ENCODE results near the gene PRSS53.
"Not testable (repeated sequence)": the region's sequence is repeated elsewhere in the genome, so short reads cannot be mapped to it uniquely, and the experiment has no call there.

The PRSS53 gene

GRCh38 chr16:31088459-31089183 is at the start of gene PRSS53:
Gene PRSS53 (minus strand): TSS chr16:31088943. CDS start chr16:31088809, 134 bp downstream.
- Histone ChIP-seq H3K36me3 (replicated peaks) (peaks cover 12% of the 10 kb centered on the region), H3K27ac (no peak within 1 kb of the TSS), H3K4me3 (ENCODE audit: low read depth, low read length) (no peak within 1 kb of the TSS), H3K27me3 (replicated peaks) (no peaks in the 10 kb centered on the region)
- in situ Hi-C loops (cut with HindIII; ENCODE audit: low pct_ligation_motif_present, low sequenced_read_pairs): no loop called here
- DNase-seq: no peak
- TF ChIP-seq, protein P1, sequence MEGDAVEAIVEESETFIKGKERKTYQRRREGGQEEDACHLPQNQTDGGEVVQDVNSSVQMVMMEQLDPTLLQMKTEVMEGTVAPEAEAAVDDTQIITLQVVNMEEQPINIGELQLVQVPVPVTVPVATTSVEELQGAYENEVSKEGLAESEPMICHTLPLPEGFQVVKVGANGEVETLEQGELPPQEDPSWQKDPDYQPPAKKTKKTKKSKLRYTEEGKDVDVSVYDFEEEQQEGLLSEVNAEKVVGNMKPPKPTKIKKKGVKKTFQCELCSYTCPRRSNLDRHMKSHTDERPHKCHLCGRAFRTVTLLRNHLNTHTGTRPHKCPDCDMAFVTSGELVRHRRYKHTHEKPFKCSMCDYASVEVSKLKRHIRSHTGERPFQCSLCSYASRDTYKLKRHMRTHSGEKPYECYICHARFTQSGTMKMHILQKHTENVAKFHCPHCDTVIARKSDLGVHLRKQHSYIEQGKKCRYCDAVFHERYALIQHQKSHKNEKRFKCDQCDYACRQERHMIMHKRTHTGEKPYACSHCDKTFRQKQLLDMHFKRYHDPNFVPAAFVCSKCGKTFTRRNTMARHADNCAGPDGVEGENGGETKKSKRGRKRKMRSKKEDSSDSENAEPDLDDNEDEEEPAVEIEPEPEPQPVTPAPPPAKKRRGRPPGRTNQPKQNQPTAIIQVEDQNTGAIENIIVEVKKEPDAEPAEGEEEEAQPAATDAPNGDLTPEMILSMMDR (IDR thresholded peaks at IDR 0.05; ENCODE audit: low read depth, low read length, missing control alignments): no peak

DNA sequence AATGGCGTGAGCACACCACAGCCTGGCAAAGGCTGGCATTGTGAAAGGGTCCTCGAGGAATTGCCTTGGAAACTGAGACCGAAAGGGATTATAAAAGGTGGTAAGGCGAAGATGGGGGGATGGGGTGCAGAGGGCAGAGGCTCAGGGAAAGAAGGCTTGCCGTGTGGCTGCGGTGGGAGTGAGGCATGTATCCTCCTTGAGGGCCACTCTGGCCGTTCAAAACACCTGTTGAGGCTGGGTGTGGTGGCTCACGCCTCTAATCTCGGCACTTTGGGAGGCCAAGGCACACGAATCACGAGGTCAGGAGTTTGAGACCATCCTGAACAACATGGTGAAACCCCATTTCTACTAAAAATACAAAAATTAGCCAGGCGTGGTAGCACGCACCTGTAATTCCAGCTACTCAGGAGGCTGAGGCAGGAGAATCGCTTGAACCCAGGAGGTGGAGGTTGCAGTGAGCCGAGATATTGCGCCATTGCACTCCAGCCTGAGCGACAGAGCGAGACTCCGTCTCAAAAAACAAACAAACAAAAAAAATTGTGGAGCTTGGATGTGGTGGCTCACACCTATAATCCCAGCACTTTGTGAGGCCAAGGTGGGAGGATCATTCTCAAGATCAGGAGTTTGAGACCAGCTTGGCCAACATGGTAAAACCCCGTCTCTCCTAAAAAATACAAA is 48.2 kb upstream of the PRSS53 start:
- H3K4me3 ChIP-seq (ENCODE audit: low read depth, low read length); DNase-seq; H3K36me3 ChIP-seq (replicated peaks); H3K27ac ChIP-seq; in situ Hi-C loops (cut with HindIII; ENCODE audit: low pct_ligation_motif_present, low sequenced_read_pairs); H3K27me3 ChIP-seq (replicated peaks): not testable (repeated sequence)

DNA sequence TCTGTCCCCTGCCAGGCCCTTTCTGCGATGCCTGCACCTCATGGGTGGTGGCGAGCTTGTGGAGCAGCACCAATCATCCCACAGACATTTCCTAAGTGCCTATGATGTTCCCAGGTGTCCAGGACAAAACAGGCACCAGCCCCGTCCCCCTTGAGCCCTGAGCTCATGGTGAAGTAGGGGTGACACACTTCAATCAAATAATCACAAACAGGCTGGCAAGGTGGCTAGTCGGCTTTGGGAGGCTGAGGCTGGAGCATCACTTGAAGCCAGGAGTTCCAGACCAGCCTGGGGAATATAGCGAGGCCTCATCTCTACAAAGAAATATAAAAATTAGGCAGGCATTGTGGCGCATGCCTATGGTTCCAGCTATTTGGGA is 47.5 kb upstream of the PRSS53 start:
- TF ChIP-seq, protein P1 (IDR thresholded peaks at IDR 0.05; ENCODE audit: low read depth, low read length, missing control alignments): no peak
- no peaks in the 10 kb centered on the region for H3K36me3 ChIP-seq (replicated peaks)
- in situ Hi-C loops (cut with HindIII; ENCODE audit: low pct_ligation_motif_present, low sequenced_read_pairs): no loop called here
- DNase-seq: no peak
- no peak overlapping the region for H3K27ac ChIP-seq
- no peak overlapping the region for H3K4me3 ChIP-seq (ENCODE audit: low read depth, low read length)
- no peaks in the 10 kb centered on the region for H3K27me3 ChIP-seq (replicated peaks)

DNA sequence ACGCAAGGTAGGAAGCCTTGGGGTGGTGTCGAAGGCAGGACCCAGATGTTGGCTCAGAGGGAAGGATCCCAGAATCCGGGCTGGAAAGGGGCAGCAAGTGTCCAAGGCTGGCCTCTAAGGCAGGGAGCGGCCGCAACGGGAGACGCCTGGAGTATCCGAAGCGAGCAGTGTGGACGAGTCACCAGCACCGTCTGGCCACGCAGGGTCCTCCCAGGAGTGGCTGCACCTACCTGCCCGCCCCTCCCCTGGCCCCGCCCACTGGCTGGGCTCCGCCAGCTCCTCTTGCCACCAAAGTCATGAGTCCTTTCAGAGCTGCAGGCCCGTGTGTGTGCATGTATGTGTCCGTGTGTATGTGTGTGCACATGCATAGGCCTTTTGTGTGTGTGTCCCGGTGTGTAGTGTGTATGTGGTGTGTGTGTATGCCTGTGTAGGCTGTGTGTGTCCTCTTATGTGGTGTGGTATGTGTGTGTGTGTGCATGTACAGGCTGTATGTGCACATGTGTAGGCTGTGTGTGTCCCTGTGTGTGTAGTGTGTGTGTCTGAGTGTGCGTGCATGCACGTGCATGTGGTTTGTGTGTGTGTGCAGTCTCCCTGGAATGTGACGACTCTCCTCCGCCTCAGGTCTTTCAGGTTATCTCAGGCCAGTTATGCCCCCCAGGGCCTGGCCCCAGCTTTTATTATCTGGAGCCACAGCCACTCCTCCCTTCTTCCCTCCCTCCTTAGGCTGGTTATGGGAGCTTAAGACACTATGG is 47.0 kb upstream of the PRSS53 start, which contains the start of gene PRSS8:
PRSS8 (minus strand) TSS at position 193 of the 752 bp plus-strand sequence. CDS start 229 bp downstream, outside the sequence.
- TF ChIP-seq, protein P1 (IDR thresholded peaks at IDR 0.05; ENCODE audit: low read depth, low read length, missing control alignments): no peak
- no peaks in the 10 kb centered on the region for H3K27me3 ChIP-seq (replicated peaks)
- H3K36me3 ChIP-seq (replicated peaks): no peaks in the 10 kb centered on the region
- no peak within 1 kb of the TSS for H3K27ac ChIP-seq
- H3K4me3 ChIP-seq (ENCODE audit: low read depth, low read length): no peak within 1 kb of the TSS
- in situ Hi-C loops (cut with HindIII; ENCODE audit: low pct_ligation_motif_present, low sequenced_read_pairs): no loop called here
- DNase-seq: no peak

DNA sequence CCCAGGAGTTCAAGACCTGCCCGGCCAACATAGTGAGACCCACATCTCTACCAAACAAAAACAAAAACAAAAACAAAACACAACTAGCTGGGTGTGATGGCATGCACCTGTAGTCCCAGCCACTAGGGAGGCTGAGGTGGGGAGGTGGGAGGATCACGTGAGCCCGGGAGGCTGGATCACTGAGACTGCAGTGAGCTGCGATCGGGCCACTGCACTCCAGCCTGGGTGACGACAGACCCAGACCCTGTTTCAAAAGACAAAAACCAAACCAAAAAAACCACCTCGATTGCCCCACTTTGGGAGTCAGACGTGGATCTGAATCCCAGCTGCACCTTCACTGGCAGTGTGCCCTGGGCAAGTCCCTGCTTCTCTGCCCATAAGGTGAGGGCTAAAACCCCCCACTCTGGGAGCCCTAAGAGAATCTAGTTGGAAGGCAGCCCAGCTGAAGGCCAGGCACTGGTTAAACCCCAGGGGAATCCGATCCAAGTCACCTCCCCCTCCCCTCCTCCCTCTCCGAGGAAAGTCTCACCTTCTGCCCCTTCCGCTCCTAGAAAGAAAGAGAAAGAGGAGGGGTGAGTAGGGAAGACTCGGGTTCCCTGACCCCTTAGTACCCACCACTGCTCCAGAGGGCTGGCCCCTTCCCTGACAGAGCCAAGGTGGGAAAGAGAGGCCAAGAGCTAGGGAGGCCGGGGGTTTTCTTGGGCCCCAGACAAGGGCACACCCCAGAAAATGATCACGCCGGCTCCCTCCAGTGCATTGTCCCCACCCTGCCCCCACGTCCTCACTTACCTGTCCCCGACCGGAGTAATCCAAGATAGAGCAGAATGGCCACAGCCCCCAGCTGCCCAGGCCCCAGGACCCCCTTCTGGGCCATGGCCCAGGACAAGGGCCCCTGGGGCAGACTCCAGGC is 46.1 kb upstream of the PRSS53 start:
- no peaks in the 10 kb centered on the region for H3K27me3 ChIP-seq (replicated peaks)
- TF ChIP-seq, protein P1 (IDR thresholded peaks at IDR 0.05; ENCODE audit: low read depth, low read length, missing control alignments): no peak
- H3K27ac ChIP-seq: no peak overlapping the region
- no peak overlapping the region for H3K4me3 ChIP-seq (ENCODE audit: low read depth, low read length)
- H3K36me3 ChIP-seq (replicated peaks): no peaks in the 10 kb centered on the region
- in situ Hi-C loops (cut with HindIII; ENCODE audit: low pct_ligation_motif_present, low sequenced_read_pairs): no loop called here
- DNase-seq: no peak
